Placental epithelial cell (primary cell): ENCODE results near the gene HIP1R. TPM values are rescaled to one million over a fixed set of nuclear protein-coding genes. Genes with fewer than 3 reads are reported as not detected.

Experiments used
- total RNA-seq: library from RNA; depleted of rRNA; stranded (reverse); fragments of >200 nt; gene quantifications from 2 replicates; pipeline ENCODE4 v1.2.3, GENCODE V29; 2012

HIP1R gene
- 34.2 and 153 TPM in 2 replicates for total RNA-seq

GRCh38 chr12:122834921-122835749 lies at the start of gene HIP1R:
Gene HIP1R, plus strand, starts transcription at chr12:122835457. Its CDS starts 94 bp downstream, at chr12:122835551.

GRCh38 chr12:122895704-122896636 lies 60.7 kb downstream of the HIP1R start, which contains the start of gene VPS37B:
Gene VPS37B, minus strand, starts transcription at chr12:122896124. Its CDS starts 62 bp downstream, at chr12:122896062.

Other genes starting within 250 kb of the HIP1R start
- 0.39 and 0.54 TPM in 2 replicates for gene HCAR2, start 132.1 kb upstream of the HIP1R start, total RNA-seq
- gene HCAR3, start 118.6 kb upstream of the HIP1R start, total RNA-seq: not detected in 2 replicates
- gene HCAR1, start 104.6 kb upstream of the HIP1R start, total RNA-seq: under 0.01 and 0.11 TPM in 2 replicates
- gene DENR, start 82.6 kb upstream of the HIP1R start, total RNA-seq: 26.3 and 47.2 TPM in 2 replicates
- gene CCDC62, start 60.9 kb upstream of the HIP1R start, total RNA-seq: 0.39 and 2.8 TPM in 2 replicates
- 35.7 and 42.5 TPM in 2 replicates for gene VPS37B, start 60.7 kb downstream of the HIP1R start, total RNA-seq
- 14.1 and 24.3 TPM in 2 replicates for gene ABCB9, start 131.0 kb downstream of the HIP1R start, total RNA-seq
- gene OGFOD2, start 139.8 kb downstream of the HIP1R start, total RNA-seq: 7.9 and 9.7 TPM in 2 replicates
- gene ARL6IP4, start 145.2 kb downstream of the HIP1R start, total RNA-seq: 131 and 172 TPM in 2 replicates